HepG2 (cell line): ENCODE results near the gene UBASH3A. TPM values are rescaled to one million over a fixed set of nuclear protein-coding genes. Genes with fewer than 3 reads are reported as not detected.

Source experiments
- ATAC-seq: fragments of 200-7000 bp; cut with Tn5 transposase; 3 replicates; pipeline ENCODE4 v1.9.1; 2020; ENCODE audit warnings: mild to moderate bottlenecking, moderate library complexity
- BruUV-seq: library from RNA; stranded (reverse); fragments of 400-500 nt; replicated peaks from 2 replicates; lab custom pipeline; 2021; lab: Mats Ljungman, UMichigan
- CTCF ChIA-PET: fragments of 300-600 bp; formaldehyde crosslinking; extraction: SDS; loops from one replicate; lab custom pipeline; 2021; ENCODE audit warnings: low total read pairs, inconsistent platforms, low intra/inter-chr PET ratio; lab: Yijun Ruan, JAX
- POLR2A ChIA-PET: fragments of 350-600 bp; sonication (Branson Sonifier 250); formaldehyde crosslinking; loops from one replicate; lab custom pipeline; 2020; ENCODE audit warnings: antibody characterized with exemption, inconsistent platforms; lab: Yijun Ruan, JAX
- DNase-seq: peaks from one replicate; pipeline ENCODE4 v3.0.0-alpha.2; 2015; ENCODE audit warnings: low spot score
- FAIRE-seq: peaks from 3 replicates; lab custom pipeline; 2011; peaks lifted over from hg19 to GRCh38; lab: Jason Lieb, UNC
- H2AFZ ChIP-seq: one replicate; pipeline ENCODE4 v1.6.1; 2011; ENCODE audit warnings: low read length, inconsistent platforms
- H3K27ac ChIP-seq: fragments of 300-600 bp; 3 replicates; pipeline ENCODE4 v1.8.0; 2011; ENCODE audit warnings: mixed run types, mild to moderate bottlenecking, mixed read lengths, low read length, inconsistent platforms; ENCODE audit not compliant: insufficient read depth; ENCODE audit errors: extremely low read length
- H3K27me3 ChIP-seq, 2 experiments: fragments of 200-600 bp in 1 of 2; 2 replicates in 1 of 2; 3 replicates in 1 of 2; pipeline versions ENCODE4 v1.6.0 to v1.8.0; 2011; ENCODE audit warnings: low read length in 2 of 2, mild to moderate bottlenecking in 2 of 2, moderate library complexity in 2 of 2, inconsistent platforms in 1 of 2; ENCODE audit not compliant: insufficient read depth in 2 of 2, control insufficient read depth in 1 of 2
- H3K36me3 ChIP-seq, 2 experiments: fragments of 200-600 bp in 1 of 2; replicated peaks in 1 of 2; 2 replicates in 1 of 2; 3 replicates in 1 of 2; pipeline versions ENCODE4 v1.5.1 to v1.8.0; 2011; ENCODE audit warnings: low read length in 2 of 2, inconsistent platforms in 1 of 2; ENCODE audit not compliant: insufficient read depth in 2 of 2, control insufficient read depth in 1 of 2
- H3K4me1 ChIP-seq: 2 replicates; pipeline ENCODE4 v1.5.1; 2012; ENCODE audit warnings: low read length, inconsistent platforms; ENCODE audit not compliant: insufficient read depth
- H3K4me2 ChIP-seq: 2 replicates; pipeline ENCODE4 v1.6.0; 2011; ENCODE audit warnings: low read depth, low read length, inconsistent platforms
- H3K4me3 ChIP-seq, 3 experiments: fragments of 200-600 bp in 1 of 3; sonication (generic), shearing (Covaris generic) in 1 of 3; replicated peaks in 1 of 3; 2 replicates each; pipeline ENCODE4 v1.5.1; 2011 to 2016; ENCODE audit warnings: low read length in 3 of 3, inconsistent platforms in 2 of 3, low read depth in 2 of 3, mild to moderate bottlenecking in 2 of 3, control low read depth in 1 of 3, mixed read lengths in 1 of 3; ENCODE audit not compliant: insufficient read depth in 1 of 3
- H3K79me2 ChIP-seq: one replicate; pipeline ENCODE4 v1.6.1; 2011; ENCODE audit warnings: low read length, inconsistent platforms; ENCODE audit not compliant: insufficient read depth
- H3K9ac ChIP-seq: 2 replicates; pipeline ENCODE4 v1.6.0; 2011; ENCODE audit warnings: mild to moderate bottlenecking, low read depth, low read length, inconsistent platforms; ENCODE audit not compliant: insufficient read depth
- H3K9me3 ChIP-seq: 2 replicates; pipeline ENCODE4 v1.5.1; 2012; ENCODE audit warnings: mild to moderate bottlenecking, low read length
- H4K20me1 ChIP-seq: 2 replicates; pipeline ENCODE4 v1.6.0; 2011; ENCODE audit warnings: inconsistent platforms, mild to moderate bottlenecking, low read length, moderate library complexity; ENCODE audit not compliant: insufficient read depth
- ELF1 ChIP-seq: sonication (generic); formaldehyde crosslinking; IDR thresholded peaks from 2 replicates; pipeline ENCODE4 v1.4.0; 2020; ENCODE audit warnings: missing genetic modification reagents
- LBX2 ChIP-seq: sonication (generic); formaldehyde crosslinking; IDR thresholded peaks from 2 replicates; pipeline ENCODE4 v1.5.0; 2020; ENCODE audit warnings: missing genetic modification reagents, mild to moderate bottlenecking, borderline replicate concordance
- MXD1 ChIP-seq: sonication (generic); formaldehyde crosslinking; IDR thresholded peaks from 2 replicates; pipeline ENCODE4 v1.4.0; 2020; ENCODE audit warnings: mild to moderate bottlenecking, missing genetic modification reagents
- NR2F6 ChIP-seq, 2 experiments: IDR thresholded peaks; 2 replicates each; pipeline ENCODE4 v1.6.1; 2016; ENCODE audit warnings: antibody characterized with exemption in 1 of 2, mild to moderate bottlenecking in 1 of 2
- RBM22 ChIP-seq: fragments of 200-400 bp; formaldehyde crosslinking; optimal IDR thresholded peaks from 2 replicates; pipeline ENCODE3; 2017; ENCODE audit warnings: mild to moderate bottlenecking, low read length, moderate library complexity
- ZBTB25 ChIP-seq: IDR thresholded peaks from 2 replicates; pipeline ENCODE4 v1.6.1; 2018; ENCODE audit warnings: missing genetic modification reagents
- WGBS: methylation state at CpG from one replicate; pipeline ENCODE4 v1.1.6; 2017; ENCODE audit warnings: low lambda C conversion rate; 5-methylcytosine and 5-hydroxymethylcytosine counted together
- in situ Hi-C: cut with HindIII; loops from 2 replicates; pipeline ENCODE4 v1.10.0; 2017; ENCODE audit warnings: low pct_unique_long_range_greater_than_20kb; ENCODE audit not compliant: extremely low pct_ligation_motif_present
- intact Hi-C: fragments of 100-400 bp; cut with micrococcal nuclease; formaldehyde crosslinking; loops from one replicate; pipeline ENCODE4 v1.10.0; 2022; ENCODE audit not compliant: unreplicated experiment
- polyA plus RNA-seq, 8 experiments: library from polyadenylated mRNA; depleted of rRNA in 3 of 8; stranded (reverse) in 7 of 8; unstranded in 1 of 8; fragments of >200 nt; fragmentation: Illumina TruSeq in 4 of 8; extraction: Trizol in 4 of 8; gene quantifications; 2 replicates each; pipeline versions ENCODE4 v1.2.1 to v1.2.3, GENCODE V29; 2011 to 2016; ENCODE audit warnings: low read depth in 4 of 8, missing spikeins in 1 of 8, mixed read lengths in 1 of 8; ENCODE audit not compliant: insufficient read depth in 1 of 8
- total RNA-seq, 5 experiments: library from RNA; depleted of rRNA; stranded (reverse); fragments of >200 nt; fragmentation: Illumina TruSeq; extraction: Trizol; gene quantifications; 2 replicates each; pipeline ENCODE4 v1.2.3, GENCODE V29; 2016; ENCODE audit warnings: low read depth in 1 of 5

UBASH3A gene
- total and polyA plus RNA-seq, 2 of the 13 experiments (the other 11 are each of a cell fraction or from before 2014, with no cell fraction given) = not detected

GRCh38 chr21:42398436-42399028 lies 5.2 kb upstream of the UBASH3A start:
- TF ChIP-seq RBM22 = no peak
- no peak for TF ChIP-seq ZBTB25
- TF ChIP-seq MXD1 (CRISPR knock-in tag) = no peak
- TF ChIP-seq LBX2 = no peak
- TF ChIP-seq NR2F6 (IDR thresholded peaks at IDR 0.05) = peak; percentile 29; the same call in 1 of the 2 replicates
- TF ChIP-seq NR2F6 (CRISPR knock-in tag; IDR thresholded peaks at IDR 0.05) = no peak
- TF ChIP-seq ELF1 (CRISPR knock-in tag) = no peak
- TF ChIP-seq, all 625 proteins: peak for 1
- H3K36me3 ChIP-seq = no peaks in the 10 kb centered on the region

More at GRCh38 chr21:42398436-42399028, 5.2 kb upstream of the UBASH3A start:
- FAIRE-seq = no peak
- ATAC-seq = no peak
- POLR2A ChIA-PET = interaction anchor here (0.6 to 1.8 kb wide), 3 partner anchors 9 to 36 kb away, joined by 3 to 6 read pairs (median 4); no protein-coding TSS in a partner anchor
- H3K27ac ChIP-seq = no peak overlapping the region
- H3K4me1 ChIP-seq = peaks cover 21% of the 10 kb centered on the region
- no TSS peak for BruUV-seq
- no peak overlapping the region for H3K4me3 ChIP-seq
- intact Hi-C loops = no loop called here
- H3K9me3 ChIP-seq = peaks cover 9% of the 10 kb centered on the region
- no peak overlapping the region for H2AFZ ChIP-seq
- CTCF ChIA-PET = no interaction called here
- in situ Hi-C loops = no loop called here
- H3K27me3 ChIP-seq = no peaks in the 10 kb centered on the region; a peak in 1 of 5 replicates
- no peaks in the 10 kb centered on the region for H3K79me2 ChIP-seq
- WGBS = 49% methylated on average over 10 of the region's 12 CpGs
- no peak for DNase-seq
- H4K20me1 ChIP-seq = no peaks in the 10 kb centered on the region
- no peak overlapping the region for H3K9ac ChIP-seq
- no peak overlapping the region for H3K4me2 ChIP-seq
